ENCODE data around the gene DNAH10. TPM values are rescaled to one million over a fixed set of nuclear protein-coding genes. Genes with fewer than 3 reads are reported as not detected.

Gene DNAH10
- total RNA-seq, 1 experiment from 2014 or later, result not detected

GRCh38 chr12:123935956-123936355 is 173.9 kb downstream of the DNAH10 start:
- peaks cover 32% of the 10 kb centered on the region for H3K27me3 ChIP-seq (ENCODE audit: insufficient read depth, low read depth)
- TF ChIP-seq CTCF (conservative IDR thresholded peaks at IDR 0.05), result no peak
- TF ChIP-seq EZH2 (IDR thresholded peaks at IDR 0.05; ENCODE audit: low read depth), result no peak
- no peak overlapping the region for H2AFZ ChIP-seq
- no peaks in the 10 kb centered on the region for H3K36me3 ChIP-seq (ENCODE audit: low read depth)
- H4K20me1 ChIP-seq (ENCODE audit: insufficient read depth), result no peaks in the 10 kb centered on the region
- no TSS peak for BruUV-seq (replicated peaks)
- no peaks in the 10 kb centered on the region for H3K79me2 ChIP-seq (ENCODE audit: low read depth)
- H3K27ac ChIP-seq, result no peak overlapping the region
- ChIA-PET CTCF (no interaction called here), POLR2A (ENCODE audit: unreplicated experiment) (no interaction called here)
- no peaks in the 10 kb centered on the region for H3F3A ChIP-seq (ENCODE audit: insufficient read depth, low read depth)
- no peaks in the 10 kb centered on the region for H3K9me3 ChIP-seq (ENCODE audit: insufficient read depth, low read depth)
- H3K4me2 ChIP-seq, result no peak overlapping the region
- H3K9me2 ChIP-seq (ENCODE audit: insufficient read depth), result no peaks in the 10 kb centered on the region
- no peak for DNase-seq
- no peak overlapping the region for H3K4me3 ChIP-seq
- intact Hi-C loops (cut with micrococcal nuclease; ENCODE audit: unreplicated experiment), result no loop called here
- no peaks in the 10 kb centered on the region for H3K4me1 ChIP-seq (replicated peaks; ENCODE audit: insufficient read depth)

- Histone ChIP-seq H3F3A (ENCODE audit: insufficient read depth, low read depth) (no peaks in the 10 kb centered on the region), H3K27ac (no peak overlapping the region), H3K4me2 (no peak overlapping the region), H3K79me2 (ENCODE audit: low read depth) (no peaks in the 10 kb centered on the region), H3K4me3 (no peak overlapping the region), H3K9me3 (ENCODE audit: insufficient read depth, low read depth) (no peaks in the 10 kb centered on the region), H3K36me3 (ENCODE audit: low read depth) (no peaks in the 10 kb centered on the region), H4K20me1 (ENCODE audit: insufficient read depth) (no peaks in the 10 kb centered on the region), H3K27me3 (ENCODE audit: insufficient read depth, low read depth) (peaks cover 27% of the 10 kb centered on the region), H2AFZ (no peak overlapping the region), H3K4me1 (replicated peaks; ENCODE audit: insufficient read depth) (no peaks in the 10 kb centered on the region), H3K9me2 (ENCODE audit: insufficient read depth) (no peaks in the 10 kb centered on the region)
- ChIA-PET CTCF (no interaction called here), POLR2A (ENCODE audit: unreplicated experiment) (no interaction called here)
- intact Hi-C loops (cut with micrococcal nuclease; ENCODE audit: unreplicated experiment), result no loop called here
- no TSS peak for BruUV-seq (replicated peaks)
- DNase-seq, result no peak
- TF ChIP-seq EZH2 (IDR thresholded peaks at IDR 0.05; ENCODE audit: low read depth) (no peak), CTCF (conservative IDR thresholded peaks at IDR 0.05) (no peak)
Measured at GRCh38 chr12:123936471-123936870, 174.4 kb downstream of the DNAH10 start.

DNA sequence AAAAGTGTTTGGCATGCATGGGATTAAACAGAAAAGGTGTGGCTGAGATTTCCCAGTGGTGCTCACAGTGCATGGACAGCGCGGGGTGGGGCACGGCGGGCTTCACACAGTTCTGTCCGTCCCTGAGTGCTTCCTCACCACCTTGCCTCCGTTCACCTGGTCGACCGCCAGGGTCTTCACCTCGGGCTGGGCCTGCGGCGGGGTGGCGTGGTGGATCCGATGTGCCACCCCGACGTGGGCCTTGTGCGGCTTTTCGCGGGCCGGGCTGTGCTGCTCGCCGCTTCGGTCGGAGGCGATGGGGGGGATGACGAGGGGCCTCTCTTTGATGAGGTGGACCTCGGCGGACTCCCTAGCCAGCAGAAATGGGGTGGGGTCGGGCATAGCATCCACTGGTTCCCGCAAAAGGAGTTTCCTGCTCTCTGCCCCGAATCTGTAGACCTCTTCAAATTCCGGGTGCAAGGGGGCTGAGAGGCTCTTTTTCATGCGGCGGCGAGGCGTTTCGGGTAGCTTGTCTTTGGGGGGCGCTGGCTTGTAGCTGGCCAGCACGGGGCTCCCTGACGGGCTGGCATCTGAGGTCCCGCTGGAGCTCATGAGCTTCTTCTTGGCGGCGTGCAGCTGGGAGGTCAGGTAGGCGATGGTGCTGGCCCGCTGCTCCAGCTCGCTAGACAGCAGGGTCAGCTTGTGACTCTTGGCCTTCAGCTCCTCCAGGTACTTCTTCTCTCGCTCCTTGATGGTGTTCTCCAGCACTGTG is 175.0 kb downstream of the DNAH10 start:
- TF ChIP-seq CTCF (conservative IDR thresholded peaks at IDR 0.05) (no peak), EZH2 (IDR thresholded peaks at IDR 0.05; ENCODE audit: low read depth) (no peak)
- Histone ChIP-seq H4K20me1 (ENCODE audit: insufficient read depth) (no peaks in the 10 kb centered on the region), H3K36me3 (ENCODE audit: low read depth) (no peaks in the 10 kb centered on the region), H3K27ac (no peak overlapping the region), H3K9me2 (ENCODE audit: insufficient read depth) (no peaks in the 10 kb centered on the region), H3K4me2 (no peak overlapping the region), H3F3A (ENCODE audit: insufficient read depth, low read depth) (no peaks in the 10 kb centered on the region), H3K9me3 (ENCODE audit: insufficient read depth, low read depth) (no peaks in the 10 kb centered on the region; the same call in 1 of the 2 replicates), H2AFZ (no peak overlapping the region), H3K27me3 (ENCODE audit: insufficient read depth, low read depth) (peaks cover 20% of the 10 kb centered on the region), H3K4me1 (replicated peaks; ENCODE audit: insufficient read depth) (no peaks in the 10 kb centered on the region), H3K79me2 (ENCODE audit: low read depth) (no peaks in the 10 kb centered on the region), H3K4me3 (no peak overlapping the region)
- intact Hi-C loops (cut with micrococcal nuclease; ENCODE audit: unreplicated experiment), result no loop called here
- BruUV-seq (replicated peaks), result TSS peak; percentile 33
- CTCF ChIA-PET, result no interaction called here
- DNase-seq, result no peak
- POLR2A ChIA-PET (ENCODE audit: unreplicated experiment), result no interaction called here
